Activated CD4-positive, alpha-beta memory T cell treated with anti-CD3 and anti-CD28 coated beads for 36 hours (primary cell): ENCODE results near the gene LY6G5C. TPM values are rescaled to one million over a fixed set of nuclear protein-coding genes. Genes with fewer than 3 reads are reported as not detected.

Source experiments
- CTCF ChIA-PET: fragments of 350-600 bp; sonication (Branson Sonifier 250); formaldehyde crosslinking; loops from one replicate; lab custom pipeline; 2021; ENCODE audit warnings: antibody characterized with exemption, inconsistent platforms; lab: Charles Lee
- POLR2A ChIA-PET: fragments of 350-600 bp; sonication (Branson Sonifier 250); formaldehyde crosslinking; loops from one replicate; lab custom pipeline; 2021; ENCODE audit warnings: antibody characterized with exemption; lab: Charles Lee
- DNase-seq: peaks from one replicate; pipeline ENCODE4 v3.0.0-alpha.2; 2020
- H3K27ac Mint-ChIP-seq: one replicate; pipeline ENCODE4 v1.8.0; 2021; ENCODE audit warnings: mixed read lengths
- H3K27me3 Mint-ChIP-seq: one replicate; pipeline ENCODE4 v1.8.0; 2021; ENCODE audit warnings: mixed read lengths
- H3K36me3 Mint-ChIP-seq: one replicate; pipeline ENCODE4 v1.8.0; 2021; ENCODE audit warnings: mixed read lengths
- H3K4me1 Mint-ChIP-seq: one replicate; pipeline ENCODE4 v1.8.0; 2021; ENCODE audit warnings: low read depth, mixed read lengths
- H3K4me3 Mint-ChIP-seq: one replicate; pipeline ENCODE4 v1.8.0; 2021; ENCODE audit warnings: mild to moderate bottlenecking, mixed read lengths
- H3K9me3 Mint-ChIP-seq: one replicate; pipeline ENCODE4 v1.8.0; 2021; ENCODE audit warnings: mixed read lengths
- intact Hi-C: fragments of 100-400 bp; cut with micrococcal nuclease; formaldehyde crosslinking; loops from one replicate; pipeline ENCODE4 v1.15.1; 2023
- total RNA-seq, 2 experiments: library from RNA; stranded (reverse); gene quantifications; one replicate each; pipeline ENCODE4 v1.2.3, GENCODE V29; 2021

Gene LY6G5C
- total RNA-seq, 2 experiments from 2014 or later, result 1.4 to 1.8 TPM

GRCh38 chr6:31723245-31723979, 42.5 kb upstream of the LY6G5C start, which contains the start of gene MPIG6B:
TSS of gene MPIG6B (plus strand) at chr6:31723373. CDS start at chr6:31723384, 11 bp downstream.
- intact Hi-C loops, result no loop called here
- no peaks in the 10 kb centered on the region for H3K36me3 Mint-ChIP-seq
- ChIA-PET CTCF (interaction anchor here (1.0 kb wide), 1 partner anchor 31 kb away, joined by 4 read pairs; no protein-coding TSS in a partner anchor), POLR2A (no interaction called here)
- H3K9me3 Mint-ChIP-seq, result no peaks in the 10 kb centered on the region
- no peaks in the 10 kb centered on the region for H3K27me3 Mint-ChIP-seq
- H3K4me3 Mint-ChIP-seq, result no peak within 1 kb of the TSS
- H3K4me1 Mint-ChIP-seq, result peaks cover 24% of the 10 kb centered on the region
- DNase-seq, result no peak
- H3K27ac Mint-ChIP-seq, result no peak within 1 kb of the TSS

DNA sequence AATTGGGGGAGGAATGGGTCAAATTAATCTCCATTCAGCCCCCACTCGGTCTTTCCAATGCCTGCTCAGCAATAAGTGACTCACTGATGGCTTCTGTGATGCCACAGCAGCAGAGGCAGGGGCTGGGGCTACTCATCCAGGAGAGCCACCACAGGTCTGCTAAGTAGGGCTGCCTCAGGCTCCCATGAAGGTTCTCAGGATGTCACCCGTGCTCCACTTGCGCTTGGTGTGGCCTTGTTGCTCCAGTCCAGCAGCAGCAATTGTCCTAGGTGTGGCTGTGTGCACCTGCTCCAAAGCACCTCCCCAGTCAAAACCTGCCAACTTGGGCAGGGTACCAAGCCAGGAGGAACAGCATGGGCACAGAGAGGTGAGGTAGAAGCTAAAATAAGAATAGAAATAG, 41.3 kb upstream of the LY6G5C start:
- ChIA-PET POLR2A (interaction anchor here (0.5 kb wide), 1 partner anchor 17 kb away, joined by 3 read pairs; no protein-coding TSS in a partner anchor), CTCF (no interaction called here)
- peaks cover 16% of the 10 kb centered on the region for H3K4me1 Mint-ChIP-seq
- no peaks in the 10 kb centered on the region for H3K27me3 Mint-ChIP-seq
- no peak for DNase-seq
- no peak overlapping the region for H3K4me3 Mint-ChIP-seq
- intact Hi-C loops, result no loop called here
- H3K36me3 Mint-ChIP-seq, result no peaks in the 10 kb centered on the region
- H3K27ac Mint-ChIP-seq, result no peak overlapping the region
- H3K9me3 Mint-ChIP-seq, result no peaks in the 10 kb centered on the region

GRCh38 chr6:31721351-31722020, 40.6 kb upstream of the LY6G5C start, which contains the start of gene LY6G6C:
TSS of gene LY6G6C (minus strand) at chr6:31721746. CDS start at chr6:31721679, 67 bp downstream.
- Mint-ChIP-seq H3K4me3 (no peak within 1 kb of the TSS), H3K36me3 (no peaks in the 10 kb centered on the region), H3K27ac (no peak within 1 kb of the TSS), H3K9me3 (no peaks in the 10 kb centered on the region), H3K27me3 (no peaks in the 10 kb centered on the region), H3K4me1 (peaks cover 10% of the 10 kb centered on the region)
- ChIA-PET CTCF (interaction anchor here (2.0 kb wide), 1 partner anchor 48 kb away, joined by 5 read pairs; no protein-coding TSS in a partner anchor), POLR2A (no interaction called here)
- no peak for DNase-seq
- intact Hi-C loops, result no loop called here

DNA sequence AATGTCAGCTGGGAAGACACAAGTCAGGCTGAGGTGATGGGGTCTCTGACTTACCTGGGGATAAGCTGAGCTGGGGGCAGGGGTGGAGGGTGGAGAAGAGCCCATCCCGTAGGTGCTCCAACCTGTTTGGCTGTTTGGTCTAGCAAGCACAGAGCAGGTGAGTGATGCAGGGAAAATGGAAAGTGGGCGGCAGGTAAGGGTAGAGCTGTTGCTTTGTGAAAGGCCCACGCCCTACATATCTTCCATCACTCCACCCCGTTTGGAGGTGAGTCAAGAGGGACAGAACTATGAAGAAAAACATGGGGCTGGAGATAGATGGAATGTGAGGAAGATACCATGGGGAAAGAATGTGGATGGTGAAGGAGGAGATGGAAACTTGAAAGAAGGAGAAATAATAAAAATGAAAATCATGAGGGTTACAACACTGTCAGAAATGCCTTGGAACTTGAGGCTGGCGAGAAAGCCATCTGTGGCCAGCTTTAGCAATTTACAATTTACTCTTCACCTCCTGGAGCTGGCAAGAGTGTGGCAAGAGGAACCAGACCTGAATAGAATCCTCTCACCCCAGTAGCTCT, 39.4 kb upstream of the LY6G5C start:
- intact Hi-C loops, result no loop called here
- Mint-ChIP-seq H3K4me1 (no peaks in the 10 kb centered on the region), H3K4me3 (no peak overlapping the region), H3K36me3 (no peaks in the 10 kb centered on the region), H3K27me3 (no peaks in the 10 kb centered on the region), H3K9me3 (no peaks in the 10 kb centered on the region), H3K27ac (no peak overlapping the region)
- ChIA-PET POLR2A (no interaction called here), CTCF (interaction anchor here (2.0 kb wide), 1 partner anchor 49 kb away, joined by 5 read pairs; no protein-coding TSS in a partner anchor)
- DNase-seq, result no peak

DNA sequence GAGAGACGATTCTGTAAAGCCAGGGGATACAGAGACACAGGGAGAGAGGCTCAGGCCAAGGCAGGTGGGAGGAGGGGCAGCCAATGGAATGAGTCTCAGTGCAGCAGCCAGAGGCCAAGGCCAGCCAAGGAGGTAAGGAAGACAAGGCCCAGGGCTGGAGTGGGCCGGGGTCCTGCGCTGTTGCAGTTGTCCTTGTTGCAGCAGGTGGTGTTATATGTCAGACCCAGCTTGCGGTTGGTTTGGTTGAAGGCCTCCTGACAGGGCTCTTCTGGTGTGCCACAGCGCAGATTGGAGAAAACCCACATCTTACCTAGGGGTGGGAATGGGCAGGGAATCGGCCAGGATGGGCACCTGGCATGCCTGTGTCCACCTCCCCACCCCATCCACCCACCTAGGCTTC, 38.1 kb upstream of the LY6G5C start:
- POLR2A ChIA-PET, result no interaction called here
- Mint-ChIP-seq H3K36me3 (no peaks in the 10 kb centered on the region), H3K27me3 (no peaks in the 10 kb centered on the region), H3K9me3 (no peaks in the 10 kb centered on the region), H3K4me1 (no peaks in the 10 kb centered on the region), H3K27ac (no peak overlapping the region), H3K4me3 (no peak overlapping the region)
- CTCF ChIA-PET, result no interaction called here
- DNase-seq, result no peak
- intact Hi-C loops, result no loop called here

DNA sequence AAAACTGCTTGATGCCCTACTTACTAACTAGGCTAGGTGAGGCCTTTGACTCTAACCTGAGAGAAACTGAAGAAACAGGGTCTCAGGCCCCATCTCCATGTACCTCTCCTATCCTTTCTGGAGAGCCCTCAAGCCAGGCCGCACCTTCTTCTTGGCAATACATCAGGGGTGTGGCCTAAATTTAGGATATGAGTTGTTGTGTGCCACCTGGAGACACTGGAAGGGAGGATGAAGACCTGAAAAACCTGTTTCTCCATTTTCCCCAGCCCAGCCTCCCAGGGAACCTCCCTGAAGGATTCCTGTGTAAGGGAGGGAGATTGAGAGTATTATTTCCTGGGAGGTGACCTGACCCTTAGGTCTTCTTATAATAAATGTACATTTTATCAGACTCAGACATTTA, 37.4 kb upstream of the LY6G5C start:
- Mint-ChIP-seq H3K36me3 (no peaks in the 10 kb centered on the region), H3K27ac (no peak overlapping the region)

GRCh38 chr6:31717499-31718222, 36.8 kb upstream of the LY6G5C start:
- CTCF ChIA-PET, result no interaction called here
- Mint-ChIP-seq H3K36me3 (no peaks in the 10 kb centered on the region), H3K4me3 (no peak overlapping the region), H3K4me1 (no peaks in the 10 kb centered on the region), H3K27me3 (no peaks in the 10 kb centered on the region), H3K9me3 (no peaks in the 10 kb centered on the region), H3K27ac (no peak overlapping the region)
- intact Hi-C loops, result no loop called here
- POLR2A ChIA-PET, result no interaction called here
- DNase-seq, result no peak

More for the DNA sequence above, 37.4 kb upstream of the LY6G5C start:
- Mint-ChIP-seq H3K27me3 (no peaks in the 10 kb centered on the region), H3K4me3 (no peak overlapping the region), H3K9me3 (no peaks in the 10 kb centered on the region), H3K4me1 (no peaks in the 10 kb centered on the region)
- intact Hi-C loops, result no loop called here
- ChIA-PET POLR2A (no interaction called here), CTCF (no interaction called here)
- DNase-seq, result no peak

DNA sequence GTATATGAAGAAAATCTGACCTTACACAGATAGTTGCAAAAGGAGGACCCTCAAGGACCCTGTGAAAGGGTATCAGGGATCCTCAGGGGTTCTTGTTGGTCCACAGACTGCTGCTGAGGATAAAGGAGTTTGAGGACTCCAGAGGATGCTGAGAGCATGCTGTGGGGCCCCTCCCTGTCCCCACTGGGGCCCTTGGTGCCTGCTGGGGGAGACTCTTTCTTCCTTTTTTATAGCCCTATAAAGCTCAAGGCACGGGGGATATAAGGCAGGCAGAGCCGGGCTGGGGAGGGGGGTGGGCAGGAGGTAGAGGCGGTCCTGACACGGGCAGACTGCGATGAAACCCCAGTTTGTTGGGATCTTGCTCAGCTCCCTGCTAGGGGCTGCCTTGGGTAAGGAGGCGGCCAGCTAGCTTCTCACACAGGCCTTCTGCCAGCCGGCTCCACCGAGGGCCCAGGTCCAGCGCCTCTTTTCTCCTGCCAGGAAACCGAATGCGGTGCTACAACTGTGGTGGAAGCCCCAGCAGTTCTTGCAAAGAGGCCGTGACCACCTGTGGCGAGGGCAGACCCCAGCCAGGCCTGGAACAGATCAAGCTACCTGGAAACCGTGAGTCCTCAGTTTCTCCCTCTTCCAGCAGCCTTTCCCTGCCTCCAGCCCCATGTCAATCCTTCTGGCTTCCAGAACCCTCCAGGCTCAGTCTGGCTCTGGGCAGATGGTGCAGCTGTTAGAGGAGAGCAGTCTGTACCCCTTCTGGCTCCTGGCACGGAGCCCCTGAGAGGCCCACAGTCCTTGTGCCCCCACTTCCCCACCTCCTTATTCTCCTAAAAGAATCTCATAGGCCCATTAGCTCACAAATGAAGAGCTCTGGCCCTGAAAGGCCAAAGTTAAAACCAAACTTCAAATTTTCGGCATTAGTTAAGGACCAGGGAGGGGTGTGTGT, 34.4 kb upstream of the LY6G5C start, which contains the start of gene LY6G6D:
LY6G6D (plus strand) TSS at position 327 of the 937 bp plus-strand sequence; CDS start at position 335, 8 bp downstream.
- POLR2A ChIA-PET, result no interaction called here
- H3K4me3 Mint-ChIP-seq, result no peak within 1 kb of the TSS
- no peaks in the 10 kb centered on the region for H3K36me3 Mint-ChIP-seq
- no peak for DNase-seq
- CTCF ChIA-PET, result interaction anchor here (1.1 to 1.4 kb wide), 3 partner anchors 14 to 115 kb away, joined by 3 to 5 read pairs (median 3); no protein-coding TSS in a partner anchor
- peaks cover 2% of the 10 kb centered on the region for H3K4me1 Mint-ChIP-seq
- intact Hi-C loops, result no loop called here
- H3K27ac Mint-ChIP-seq, result no peak within 1 kb of the TSS
- no peaks in the 10 kb centered on the region for H3K9me3 Mint-ChIP-seq
- no peaks in the 10 kb centered on the region for H3K27me3 Mint-ChIP-seq

GRCh38 chr6:31713991-31714684, 33.3 kb upstream of the LY6G5C start:
- H3K36me3 Mint-ChIP-seq, result no peaks in the 10 kb centered on the region
- intact Hi-C loops, result no loop called here
- DNase-seq, result no peak
- peaks cover 2% of the 10 kb centered on the region for H3K4me1 Mint-ChIP-seq
- ChIA-PET CTCF (interaction anchor here (1.4 to 2.0 kb wide), 3 partner anchors 24 to 56 kb away, joined by 3 to 6 read pairs (median 4); no protein-coding TSS in a partner anchor), POLR2A (no interaction called here)
- H3K27ac Mint-ChIP-seq, result no peak overlapping the region
- H3K4me3 Mint-ChIP-seq, result no peak overlapping the region
- no peaks in the 10 kb centered on the region for H3K9me3 Mint-ChIP-seq
- H3K27me3 Mint-ChIP-seq, result no peaks in the 10 kb centered on the region

DNA sequence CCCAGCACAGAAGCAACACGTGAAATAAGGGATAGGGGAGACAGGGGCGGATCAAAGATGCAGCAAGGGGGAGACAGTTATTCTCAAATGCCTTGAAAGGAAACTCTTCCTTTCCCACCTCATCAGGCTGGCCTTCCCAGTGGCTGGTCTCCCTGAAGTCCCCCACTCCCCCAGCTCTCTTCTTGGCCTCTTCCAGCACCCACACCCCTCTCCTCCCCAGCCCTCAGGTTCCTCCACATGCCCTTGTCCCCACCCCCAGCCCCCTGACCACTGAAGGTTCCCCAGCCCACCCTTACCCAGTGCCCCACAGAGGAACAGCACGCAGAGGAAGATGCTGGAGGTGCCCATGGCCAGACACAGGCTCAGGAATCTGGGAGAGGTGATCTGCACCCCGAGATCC, 32.6 kb upstream of the LY6G5C start:
- intact Hi-C loops, result no loop called here
- no peak for DNase-seq
- H3K27me3 Mint-ChIP-seq, result no peaks in the 10 kb centered on the region
- ChIA-PET POLR2A (no interaction called here), CTCF (interaction anchor here (1.4 to 2.0 kb wide), 2 partner anchors 32 to 56 kb away, joined by 4 to 6 read pairs; no protein-coding TSS in a partner anchor)
- H3K27ac Mint-ChIP-seq, result no peak overlapping the region
- no peak overlapping the region for H3K4me3 Mint-ChIP-seq
- H3K9me3 Mint-ChIP-seq, result no peaks in the 10 kb centered on the region
- no peaks in the 10 kb centered on the region for H3K36me3 Mint-ChIP-seq
- H3K4me1 Mint-ChIP-seq, result peaks cover 2% of the 10 kb centered on the region
